Ascending aorta (tissue), 2 donors: ENCODE results near the gene DIRAS1. TPM values are rescaled to one million over a fixed set of nuclear protein-coding genes. Genes with fewer than 3 reads are reported as not detected.
A peak's percentile ranks its signal among the peaks of the same experiment; 100 is the strongest.

Experiments used
- DNase-seq, 2 donors: peaks; one replicate each; pipeline ENCODE4 v3.0.0-alpha.2; 2019; ENCODE audit warnings: low spot score in 2 of 2
- H3K27ac ChIP-seq, 2 donors: fragments of 200-600 bp; sonication (generic); one replicate each; pipeline ENCODE4 v1.5.1; 2016 to 2017; ENCODE audit warnings: mild to moderate bottlenecking in 1 of 2
- H3K27me3 ChIP-seq: fragments of 200-600 bp; sonication (generic); one replicate; pipeline ENCODE4 v1.5.1; 2017
- H3K36me3 ChIP-seq, 2 donors: fragments of 200-600 bp; sonication (generic); one replicate each; pipeline ENCODE4 v1.5.1; 2016
- H3K4me1 ChIP-seq, 2 donors: fragments of 200-600 bp; sonication (generic); one replicate each; pipeline ENCODE4 v1.5.1; 2016 to 2017; ENCODE audit warnings: mild to moderate bottlenecking in 1 of 2
- H3K4me3 ChIP-seq, 2 donors: fragments of 200-600 bp; sonication (generic); one replicate each; pipeline ENCODE4 v1.5.1; 2016 to 2017; ENCODE audit warnings: mild to moderate bottlenecking in 1 of 2
- H3K9me3 ChIP-seq, 2 donors: fragments of 200-600 bp; sonication (generic); one replicate each; pipeline ENCODE4 v1.5.1; 2016
- CTCF ChIP-seq, 3 experiments: fragments of 200-600 bp in 2 of 3; fragments of 450-650 bp in 1 of 3; sonication (generic) in 2 of 3; IDR thresholded peaks; one replicate each; pipeline ENCODE4 v1.5.1; 2016 to 2019; ENCODE audit warnings: antibody characterized with exemption in 3 of 3, mild to moderate bottlenecking in 1 of 3, moderate library complexity in 1 of 3
- intact Hi-C: fragments of 100-400 bp; cut with DNase I; formaldehyde crosslinking; loops from one replicate; pipeline ENCODE4 v1.15.1; 2023
- total RNA-seq: library from RNA; depleted of rRNA; stranded (reverse); fragments of >200 nt; gene quantifications from one replicate; pipeline ENCODE4 v1.1.0, GENCODE V29; 2016

Gene DIRAS1
- total RNA-seq, 1 donor from 2014 or later: not detected

- no peak for DNase-seq
- no peak for TF ChIP-seq CTCF (IDR thresholded peaks at IDR 0.05)
- peaks cover 16 to 17% of the 10 kb centered on the region in 2 donors for H3K4me1 ChIP-seq
- no peaks in the 10 kb centered on the region for H3K36me3 ChIP-seq
- H3K9me3 ChIP-seq: no peaks in the 10 kb centered on the region
- peaks cover 11% of the 10 kb centered on the region for H3K27me3 ChIP-seq
- peak overlapping the region; percentile 44 to 58 for H3K27ac ChIP-seq
- peak overlapping the region in 1 of 2 donors; percentile 40 for H3K4me3 ChIP-seq
- intact Hi-C loops: loop anchor here (1.0 kb wide), 1 partner anchor 17 kb away; the partner anchor contains the start of gene SLC39A3
These were observed 2.2 kb upstream of the DIRAS1 start for GRCh38 chr19:2723345-2723715.

- Histone ChIP-seq H3K27me3 (peaks cover 11% of the 10 kb centered on the region), H3K9me3 (no peaks in the 10 kb centered on the region), H3K4me1 (peaks cover 16 to 17% of the 10 kb centered on the region in 2 donors), H3K4me3 (peak overlapping the region in 1 of 2 donors; percentile 40), H3K36me3 (no peaks in the 10 kb centered on the region), H3K27ac (peak overlapping the region; percentile 44 to 58)
- peak; percentile 74 to 90 for DNase-seq
- intact Hi-C loops: loop anchor here (1.0 kb wide), 1 partner anchor 18 kb away; the partner anchor contains the start of gene SLC39A3
- TF ChIP-seq CTCF (IDR thresholded peaks at IDR 0.05): no peak
These were observed 1.6 kb upstream of the DIRAS1 start for GRCh38 chr19:2722541-2723344.

GRCh38 chr19:2721570-2722540 is 683 bp upstream of the DIRAS1 start:
- intact Hi-C loops: no loop called here

GRCh38 chr19:2719920-2720776 is 1.0 kb downstream of the DIRAS1 start:
- H3K36me3 ChIP-seq: no peaks in the 10 kb centered on the region
- peak overlapping the region; percentile 31 to 51 for H3K4me3 ChIP-seq
- no peak for TF ChIP-seq CTCF (IDR thresholded peaks at IDR 0.05)
- no peak overlapping the region for H3K27ac ChIP-seq
- no peaks in the 10 kb centered on the region for H3K9me3 ChIP-seq
- H3K4me1 ChIP-seq: peaks cover 16 to 17% of the 10 kb centered on the region in 2 donors
- DNase-seq: no peak
- intact Hi-C loops: no loop called here
- peaks cover 11% of the 10 kb centered on the region for H3K27me3 ChIP-seq

More at GRCh38 chr19:2721570-2722540, 683 bp upstream of the DIRAS1 start:
- DNase-seq: no peak
- peaks cover 16 to 17% of the 10 kb centered on the region in 2 donors for H3K4me1 ChIP-seq
- peaks cover 11% of the 10 kb centered on the region for H3K27me3 ChIP-seq
- no peaks in the 10 kb centered on the region for H3K9me3 ChIP-seq
- peak overlapping the region; percentile 19 to 27 for H3K4me3 ChIP-seq
- H3K36me3 ChIP-seq: no peaks in the 10 kb centered on the region
- no peak for TF ChIP-seq CTCF (IDR thresholded peaks at IDR 0.05)
- H3K27ac ChIP-seq: no peak overlapping the region

GRCh38 chr19:2719232-2719735 is 1.9 kb downstream of the DIRAS1 start:
- intact Hi-C loops: no loop called here
- no peak for DNase-seq
- peaks cover 11% of the 10 kb centered on the region for H3K27me3 ChIP-seq
- no peak overlapping the region for H3K4me3 ChIP-seq
- no peaks in the 10 kb centered on the region for H3K9me3 ChIP-seq
- H3K4me1 ChIP-seq: peaks cover 16 to 17% of the 10 kb centered on the region in 2 donors
- no peak for TF ChIP-seq CTCF (IDR thresholded peaks at IDR 0.05)
- no peaks in the 10 kb centered on the region for H3K36me3 ChIP-seq
- no peak overlapping the region for H3K27ac ChIP-seq
